A549 (cell line): ENCODE measurements around the gene MSGN1. TPM values are rescaled to one million over a fixed set of nuclear protein-coding genes. Genes with fewer than 3 reads are reported as not detected.

Experiments
- ATAC-seq, 2 experiments: fragments of 200-7000 bp in 1 of 2; fragments of >200 bp in 1 of 2; cut with Nextera tagmentation in 1 of 2; cut with Tn5 transposase in 1 of 2; 3 replicates each; pipeline versions ENCODE4 v1.8.0 to v1.9.1; 2018 to 2020; ENCODE audit warnings: mild to moderate bottlenecking in 1 of 2, moderate library complexity in 1 of 2
- CTCF ChIA-PET: fragments of 300-600 bp; sonication (Branson Sonifier 250); formaldehyde crosslinking; extraction: SDS; loops from one replicate; lab custom pipeline; 2021; ENCODE audit warnings: antibody characterized with exemption, inconsistent platforms; lab: Yijun Ruan, JAX
- POLR2A ChIA-PET: fragments of 350-600 bp; formaldehyde crosslinking; extraction: SDS; loops from one replicate; lab custom pipeline; 2021; ENCODE audit warnings: antibody characterized with exemption, inconsistent platforms; lab: Yijun Ruan, JAX
- DNase-seq, 2 experiments: peaks; one replicate each; pipeline versions ENCODE4 v3.0.0 to v3.0.0-alpha.2; 2011 to 2016; ENCODE audit warnings: low read depth in 1 of 2, low spot score in 1 of 2
- FAIRE-seq: peaks from 2 replicates; lab custom pipeline; 2011; peaks lifted over from hg19 to GRCh38; lab: Jason Lieb, UNC
- H3K27ac ChIP-seq, 2 experiments: fragments of >200 bp; sonication (Bioruptor Twin); formaldehyde crosslinking; 3 replicates each; pipeline ENCODE4 v1.5.1; 2016 to 2017
- H3K4me1 ChIP-seq: fragments of >200 bp; sonication (Bioruptor Twin); formaldehyde crosslinking; 3 replicates; pipeline ENCODE4 v1.6.1; 2016
- H3K4me2 ChIP-seq: fragments of >200 bp; sonication (Bioruptor Twin); formaldehyde crosslinking; 3 replicates; pipeline ENCODE4 v1.6.1; 2016
- H3K4me3 ChIP-seq: fragments of >200 bp; sonication (Bioruptor Twin); formaldehyde crosslinking; 3 replicates; pipeline ENCODE4 v1.5.1; 2016
- H3K9me3 ChIP-seq: fragments of >200 bp; sonication (Bioruptor Twin); formaldehyde crosslinking; 3 replicates; pipeline ENCODE4 v1.6.1; 2016
- BHLHE40 ChIP-seq: IDR thresholded peaks from 2 replicates; pipeline ENCODE4 v1.6.1; 2012; ENCODE audit warnings: low read depth, low read length, inconsistent platforms
- EHMT2 ChIP-seq: fragments of 200-600 bp; sonication (generic); IDR thresholded peaks from 2 replicates; pipeline ENCODE4 v1.6.1; 2016; ENCODE audit warnings: antibody characterized with exemption, low read depth, mild to moderate bottlenecking, moderate library complexity
- EP300 ChIP-seq, 2 experiments: fragments of >200 bp; sonication (Bioruptor Twin); formaldehyde crosslinking; IDR thresholded peaks; 2 replicates in 1 of 2; 3 replicates in 1 of 2; pipeline ENCODE4 v1.6.1; 2016 to 2017
- ESRRA ChIP-seq: fragments of 150-350 bp; IDR thresholded peaks from 2 replicates; pipeline ENCODE4 v1.6.1; 2014; ENCODE audit warnings: mild to moderate bottlenecking, low read length, borderline replicate concordance
- FOSB ChIP-seq: fragments of 250-450 bp; sonication (Bioruptor Pico); IDR thresholded peaks from 2 replicates; pipeline ENCODE4 v1.5.0; 2020; ENCODE audit warnings: mild to moderate bottlenecking, moderate library complexity
- HEYL ChIP-seq: fragments of 250-450 bp; sonication (Bioruptor Pico); IDR thresholded peaks from 2 replicates; pipeline ENCODE4 v1.8.0; 2021; ENCODE audit warnings: mild to moderate bottlenecking, moderate library complexity
- HOXA7 ChIP-seq: fragments of 250-450 bp; sonication (Bioruptor Pico); IDR thresholded peaks from 2 replicates; pipeline ENCODE4 v1.5.0; 2020; ENCODE audit warnings: mild to moderate bottlenecking, moderate library complexity
- JUN ChIP-seq, 2 experiments: fragments of >200 bp; sonication (Bioruptor Twin); formaldehyde crosslinking; IDR thresholded peaks; 2 replicates in 1 of 2; 3 replicates in 1 of 2; pipeline ENCODE4 v1.6.1; 2016 to 2017
- MYC ChIP-seq: IDR thresholded peaks from 2 replicates; pipeline ENCODE4 v1.6.1; 2012; ENCODE audit warnings: mild to moderate bottlenecking, inconsistent platforms, low read length, improper control_type of control experiment, borderline replicate concordance
- NR3C1 ChIP-seq: fragments of >200 bp; sonication (Bioruptor Twin); formaldehyde crosslinking; IDR thresholded peaks from 3 replicates; pipeline ENCODE4 v1.6.1; 2017
- POLR2AphosphoS2 ChIP-seq: conservative IDR thresholded peaks from 2 replicates; pipeline ENCODE4 v1.6.1; 2012; ENCODE audit warnings: low read length, improper control_type of control experiment, inconsistent platforms
- RAD21 ChIP-seq, 2 experiments: fragments of >200 bp in 1 of 2; sonication (Bioruptor Twin) in 1 of 2; formaldehyde crosslinking in 1 of 2; IDR thresholded peaks in 1 of 2; conservative IDR thresholded peaks in 1 of 2; 2 replicates in 1 of 2; 3 replicates in 1 of 2; pipeline ENCODE4 v1.6.1; 2012 to 2018; ENCODE audit warnings: inconsistent platforms in 1 of 2
- RARB ChIP-seq: fragments of 250-450 bp; sonication (Bioruptor Pico); IDR thresholded peaks from 2 replicates; pipeline ENCODE4 v1.8.0; 2021; ENCODE audit warnings: mild to moderate bottlenecking, moderate library complexity
- RFX5 ChIP-seq: fragments of 450-650 bp; IDR thresholded peaks from 2 replicates; pipeline ENCODE4 v1.7.1; 2014; ENCODE audit warnings: antibody characterized with exemption, mild to moderate bottlenecking, moderate library complexity
- SREBF2 ChIP-seq: fragments of 450-650 bp; IDR thresholded peaks from 2 replicates; pipeline ENCODE4 v1.6.1; 2014; ENCODE audit warnings: mild to moderate bottlenecking, moderate library complexity
- TP53 ChIP-seq: fragments of 250-450 bp; sonication (Bioruptor Pico); IDR thresholded peaks from 2 replicates; pipeline ENCODE4 v1.5.0; 2021; ENCODE audit warnings: mild to moderate bottlenecking, moderate library complexity
- ZFP36 ChIP-seq: fragments of 450-650 bp; IDR thresholded peaks from 2 replicates; pipeline ENCODE4 v1.6.1; 2014; ENCODE audit warnings: borderline replicate concordance; ENCODE audit not compliant: partially characterized antibody
- WGBS: methylation state at CpG from one replicate; pipeline ENCODE4 v1.1.6; 2017; ENCODE audit errors: missing lambda C conversion rate; 5-methylcytosine and 5-hydroxymethylcytosine counted together
- polyA plus RNA-seq, 4 experiments: library from polyadenylated mRNA; depleted of rRNA in 3 of 4; stranded (reverse); fragments of >200 nt; fragmentation: RNase III in 1 of 4; extraction: RNeasy Plus Mini Kit Qiagen cat#74134 plus additional on column Dnase treatment in 1 of 4; gene quantifications; 2 replicates in 3 of 4; 3 replicates in 1 of 4; pipeline ENCODE4 v1.2.3, GENCODE V29; 2011 to 2017
- TF ChIP-seq, protein P1 (sequence below): fragments of 450-650 bp; IDR thresholded peaks from 2 replicates; pipeline ENCODE4 v1.6.1; 2014; ENCODE audit warnings: antibody characterized with exemption
- TF ChIP-seq, protein P2 (sequence below): IDR thresholded peaks from 2 replicates; pipeline ENCODE4 v1.6.1; 2012
- TF ChIP-seq, protein P3 (sequence below): IDR thresholded peaks from 2 replicates; pipeline ENCODE4 v1.6.1; 2012; ENCODE audit warnings: low read depth, borderline replicate concordance
- TF ChIP-seq, protein P4 (sequence below): fragments of >200 bp; sonication (Bioruptor Twin); formaldehyde crosslinking; IDR thresholded peaks from 3 replicates; pipeline ENCODE4 v1.5.1; 2016
- TF ChIP-seq, protein P5 (sequence below): fragments of 150-350 bp; IDR thresholded peaks from 2 replicates; pipeline ENCODE4 v1.6.1; 2014; ENCODE audit warnings: low read depth, mild to moderate bottlenecking, low read length
- TF ChIP-seq, protein P6 (sequence below): fragments of 250-450 bp; sonication (Bioruptor Pico); IDR thresholded peaks from 2 replicates; pipeline ENCODE4 v1.5.0; 2020; ENCODE audit warnings: low read depth, mild to moderate bottlenecking, moderate library complexity

MSGN1 gene
- polyA plus RNA-seq, 2 of the 4 experiments (the other 2 are of a cell fraction), result not detected

DNA sequence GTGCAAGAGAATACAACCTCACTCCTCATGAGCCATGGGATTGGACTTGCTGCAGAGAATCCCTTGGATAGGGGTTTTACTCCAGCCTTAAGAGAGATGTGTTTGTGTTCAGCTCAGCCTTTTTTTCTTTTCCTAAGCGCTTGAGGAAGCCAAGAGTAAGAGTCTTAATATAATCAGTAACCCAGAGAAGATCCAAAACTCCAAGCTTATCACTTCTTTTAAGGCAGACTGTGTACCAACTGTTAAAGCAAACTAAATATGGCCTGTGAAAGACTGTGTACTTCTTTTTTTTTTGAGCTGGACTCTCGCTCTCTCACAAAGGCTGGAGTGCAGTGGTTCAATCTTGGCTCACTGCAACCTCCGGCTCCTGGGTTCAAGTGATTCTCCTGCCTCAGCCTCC is 30.4 kb downstream of the MSGN1 start:
- FAIRE-seq (no peak), ATAC-seq (no peak), DNase-seq (no peak)
- CTCF ChIA-PET, result interaction anchor here (0.9 to 10.0 kb wide), 4 partner anchors 13 to 530 kb away, joined by 3 to 156 read pairs (median 10); no protein-coding TSS in a partner anchor
- Histone ChIP-seq H3K4me2 (no peak overlapping the region), H3K4me3 (no peak overlapping the region), H3K9me3 (no peaks in the 10 kb centered on the region), H3K4me1 (no peaks in the 10 kb centered on the region), H3K27ac (no peak overlapping the region)
- POLR2A ChIA-PET, result no interaction called here
- 48% methylated on average over 3 of the region's 3 CpGs for WGBS
- no peak for TF ChIP-seq RFX5
- no peak for TF ChIP-seq NR3C1
- TF ChIP-seq RAD21 (conservative IDR thresholded peaks at IDR 0.05 in 1 of 2, IDR thresholded peaks at IDR 0.05 in 1 of 2), result no peak
- TF ChIP-seq RARB (CRISPR knock-in tag), result no peak
- no peak for TF ChIP-seq ZFP36
- no peak for TF ChIP-seq SREBF2
- no peak for TF ChIP-seq TP53 (CRISPR knock-in tag)
- TF ChIP-seq, protein P1, sequence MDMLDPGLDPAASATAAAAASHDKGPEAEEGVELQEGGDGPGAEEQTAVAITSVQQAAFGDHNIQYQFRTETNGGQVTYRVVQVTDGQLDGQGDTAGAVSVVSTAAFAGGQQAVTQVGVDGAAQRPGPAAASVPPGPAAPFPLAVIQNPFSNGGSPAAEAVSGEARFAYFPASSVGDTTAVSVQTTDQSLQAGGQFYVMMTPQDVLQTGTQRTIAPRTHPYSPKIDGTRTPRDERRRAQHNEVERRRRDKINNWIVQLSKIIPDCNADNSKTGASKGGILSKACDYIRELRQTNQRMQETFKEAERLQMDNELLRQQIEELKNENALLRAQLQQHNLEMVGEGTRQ, result no peak
- TF ChIP-seq, protein P2, sequence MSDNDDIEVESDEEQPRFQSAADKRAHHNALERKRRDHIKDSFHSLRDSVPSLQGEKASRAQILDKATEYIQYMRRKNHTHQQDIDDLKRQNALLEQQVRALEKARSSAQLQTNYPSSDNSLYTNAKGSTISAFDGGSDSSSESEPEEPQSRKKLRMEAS, result no peak
- TF ChIP-seq, protein P3, sequence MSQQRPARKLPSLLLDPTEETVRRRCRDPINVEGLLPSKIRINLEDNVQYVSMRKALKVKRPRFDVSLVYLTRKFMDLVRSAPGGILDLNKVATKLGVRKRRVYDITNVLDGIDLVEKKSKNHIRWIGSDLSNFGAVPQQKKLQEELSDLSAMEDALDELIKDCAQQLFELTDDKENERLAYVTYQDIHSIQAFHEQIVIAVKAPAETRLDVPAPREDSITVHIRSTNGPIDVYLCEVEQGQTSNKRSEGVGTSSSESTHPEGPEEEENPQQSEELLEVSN, result no peak
- TF ChIP-seq FOSB (CRISPR knock-in tag), result no peak
- TF ChIP-seq MYC, result no peak
- no peak for TF ChIP-seq ESRRA
- TF ChIP-seq HEYL (CRISPR knock-in tag), result no peak
- TF ChIP-seq EP300 (IDR thresholded peaks at IDR 0.05), result no peak
- no peak for TF ChIP-seq EHMT2
- TF ChIP-seq, protein P4, sequence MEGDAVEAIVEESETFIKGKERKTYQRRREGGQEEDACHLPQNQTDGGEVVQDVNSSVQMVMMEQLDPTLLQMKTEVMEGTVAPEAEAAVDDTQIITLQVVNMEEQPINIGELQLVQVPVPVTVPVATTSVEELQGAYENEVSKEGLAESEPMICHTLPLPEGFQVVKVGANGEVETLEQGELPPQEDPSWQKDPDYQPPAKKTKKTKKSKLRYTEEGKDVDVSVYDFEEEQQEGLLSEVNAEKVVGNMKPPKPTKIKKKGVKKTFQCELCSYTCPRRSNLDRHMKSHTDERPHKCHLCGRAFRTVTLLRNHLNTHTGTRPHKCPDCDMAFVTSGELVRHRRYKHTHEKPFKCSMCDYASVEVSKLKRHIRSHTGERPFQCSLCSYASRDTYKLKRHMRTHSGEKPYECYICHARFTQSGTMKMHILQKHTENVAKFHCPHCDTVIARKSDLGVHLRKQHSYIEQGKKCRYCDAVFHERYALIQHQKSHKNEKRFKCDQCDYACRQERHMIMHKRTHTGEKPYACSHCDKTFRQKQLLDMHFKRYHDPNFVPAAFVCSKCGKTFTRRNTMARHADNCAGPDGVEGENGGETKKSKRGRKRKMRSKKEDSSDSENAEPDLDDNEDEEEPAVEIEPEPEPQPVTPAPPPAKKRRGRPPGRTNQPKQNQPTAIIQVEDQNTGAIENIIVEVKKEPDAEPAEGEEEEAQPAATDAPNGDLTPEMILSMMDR, result no peak
- no peak for TF ChIP-seq POLR2AphosphoS2
- TF ChIP-seq, protein P5, sequence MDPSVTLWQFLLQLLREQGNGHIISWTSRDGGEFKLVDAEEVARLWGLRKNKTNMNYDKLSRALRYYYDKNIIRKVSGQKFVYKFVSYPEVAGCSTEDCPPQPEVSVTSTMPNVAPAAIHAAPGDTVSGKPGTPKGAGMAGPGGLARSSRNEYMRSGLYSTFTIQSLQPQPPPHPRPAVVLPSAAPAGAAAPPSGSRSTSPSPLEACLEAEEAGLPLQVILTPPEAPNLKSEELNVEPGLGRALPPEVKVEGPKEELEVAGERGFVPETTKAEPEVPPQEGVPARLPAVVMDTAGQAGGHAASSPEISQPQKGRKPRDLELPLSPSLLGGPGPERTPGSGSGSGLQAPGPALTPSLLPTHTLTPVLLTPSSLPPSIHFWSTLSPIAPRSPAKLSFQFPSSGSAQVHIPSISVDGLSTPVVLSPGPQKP, result no peak
- no peak for TF ChIP-seq JUN (IDR thresholded peaks at IDR 0.05)

DNA sequence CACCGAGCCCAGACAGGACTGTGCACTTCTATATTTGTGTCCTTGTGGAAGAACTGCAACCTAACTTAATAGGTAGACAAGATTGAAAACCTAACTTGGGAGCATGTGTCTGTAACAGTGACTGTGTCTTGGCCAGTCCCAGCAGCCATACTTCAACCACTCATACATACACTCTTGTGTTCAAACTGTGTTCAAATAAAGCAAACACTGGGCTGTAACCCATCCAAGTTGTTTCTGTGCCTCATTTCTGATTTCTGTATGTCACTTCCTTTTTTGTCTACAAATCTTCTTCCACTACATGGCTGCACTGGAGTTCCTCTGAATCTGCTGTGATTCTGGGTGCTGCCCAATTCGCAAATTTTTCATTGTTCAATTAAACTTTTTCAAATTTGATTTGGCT is 31.0 kb downstream of the MSGN1 start:
- no peak overlapping the region for H3K4me2 ChIP-seq
- TF ChIP-seq RFX5 (no peak), HOXA7 (CRISPR knock-in tag) (no peak), BHLHE40 (no peak)
- TF ChIP-seq, protein P6, sequence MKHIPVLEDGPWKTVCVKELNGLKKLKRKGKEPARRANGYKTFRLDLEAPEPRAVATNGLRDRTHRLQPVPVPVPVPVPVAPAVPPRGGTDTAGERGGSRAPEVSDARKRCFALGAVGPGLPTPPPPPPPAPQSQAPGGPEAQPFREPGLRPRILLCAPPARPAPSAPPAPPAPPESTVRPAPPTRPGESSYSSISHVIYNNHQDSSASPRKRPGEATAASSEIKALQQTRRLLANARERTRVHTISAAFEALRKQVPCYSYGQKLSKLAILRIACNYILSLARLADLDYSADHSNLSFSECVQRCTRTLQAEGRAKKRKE, result no peak
- TF ChIP-seq, all 56 proteins: peak for 0
- no peaks in the 10 kb centered on the region for H3K9me3 ChIP-seq
- DNase-seq (no peak), ATAC-seq (no peak), FAIRE-seq (no peak)
- WGBS, result 24% methylated on average over 2 of the region's 2 CpGs
- no peaks in the 10 kb centered on the region for H3K4me1 ChIP-seq
- H3K27ac ChIP-seq, result no peak overlapping the region
- ChIA-PET CTCF (interaction anchor here (0.6 to 10.0 kb wide), 4 partner anchors 10 to 530 kb away, joined by 3 to 156 read pairs (median 10); no protein-coding TSS in a partner anchor), POLR2A (no interaction called here)
- H3K4me3 ChIP-seq, result no peak overlapping the region
